ENCODE data around the gene DPCD. TPM values are rescaled to one million over a fixed set of nuclear protein-coding genes. Genes with fewer than 3 reads are reported as not detected.

The DPCD gene
- total RNA-seq, 1 experiment from 2014 or later = 39.5 TPM

GRCh38 chr10:101646364-101646763 is 58.2 kb downstream of the DPCD start:
- H3K27me3 ChIP-seq (ENCODE audit: insufficient read depth, low read length) = no peaks in the 10 kb centered on the region
- no peak for TF ChIP-seq ZNF274 (IDR thresholded peaks at IDR 0.05; ENCODE audit: low read depth, low read length)
- H3K9me3 ChIP-seq (ENCODE audit: control insufficient read depth in 1 of 2, insufficient read depth in 1 of 2, low read depth in 1 of 2, low read length in 2 of 2) = no peaks in the 10 kb centered on the region
- H3K4me3 ChIP-seq (replicated peaks in 1 of 2; ENCODE audit: low read depth in 1 of 2, low read length in 2 of 2) = no peak overlapping the region
- POLR2A ChIA-PET = no interaction called here
- no peaks in the 10 kb centered on the region for H4K20me1 ChIP-seq (ENCODE audit: insufficient read depth)
- CTCF ChIA-PET = no interaction called here
- H3K9ac ChIP-seq (ENCODE audit: low read length) = no peak overlapping the region
- DNase-seq (ENCODE audit: low read depth, low spot score) (no peak), ATAC-seq (no peak)
- RAD21 ChIA-PET (ENCODE audit: low non-redundant PET in 1 of 2, low total read pairs in 2 of 2, uncharacterized antibody in 2 of 2, unreplicated experiment in 2 of 2) = no interaction called here
- no peaks in the 10 kb centered on the region for H3K79me2 ChIP-seq (ENCODE audit: insufficient read depth, low read length)
- H3K4me1 ChIP-seq (ENCODE audit: control insufficient read depth in 1 of 2, insufficient read depth in 2 of 2, low read length in 2 of 2) = no peaks in the 10 kb centered on the region
- no peak overlapping the region for H3K4me2 ChIP-seq (ENCODE audit: low read length)
- intact Hi-C loops (cut with micrococcal nuclease) = no loop called here
- H3K36me3 ChIP-seq (ENCODE audit: control insufficient read depth in 1 of 2, insufficient read depth in 2 of 2, low read length in 2 of 2) = no peaks in the 10 kb centered on the region
- H2AFZ ChIP-seq (ENCODE audit: low read depth, low read length, poor library complexity, severe bottlenecking) = no peak overlapping the region
- BruUV-seq (replicated peaks) = no TSS peak
- H3K27ac ChIP-seq (ENCODE audit: low read depth, low read length) = no peak overlapping the region
- H3K9me2 ChIP-seq (ENCODE audit: insufficient read depth) = no peaks in the 10 kb centered on the region

GRCh38 chr10:101647255-101647654 is 59.1 kb downstream of the DPCD start:
- no TSS peak for BruUV-seq (replicated peaks)
- TF ChIP-seq CBX3 (IDR thresholded peaks at IDR 0.05; ENCODE audit: low read depth) (no peak), SP1 (IDR thresholded peaks at IDR 0.05; ENCODE audit: low read depth) (no peak), EZH2 (IDR thresholded peaks at IDR 0.05) (no peak), EGR1 (IDR thresholded peaks at IDR 0.05; ENCODE audit: low read depth) (no peak), SIN3A (IDR thresholded peaks at IDR 0.05; ENCODE audit: low read depth) (no peak), CEBPB (IDR thresholded peaks at IDR 0.05; ENCODE audit: low read depth) (no peak)
- POLR2A ChIA-PET = no interaction called here

More at GRCh38 chr10:101647255-101647654, 59.1 kb downstream of the DPCD start:
- Histone ChIP-seq H2AFZ (ENCODE audit: low read depth, low read length, poor library complexity, severe bottlenecking) (no peak overlapping the region), H3K9me3 (ENCODE audit: control insufficient read depth in 1 of 2, insufficient read depth in 1 of 2, low read depth in 1 of 2, low read length in 2 of 2) (no peaks in the 10 kb centered on the region), H4K20me1 (ENCODE audit: insufficient read depth) (no peaks in the 10 kb centered on the region), H3K36me3 (ENCODE audit: control insufficient read depth in 1 of 2, insufficient read depth in 2 of 2, low read length in 2 of 2) (no peaks in the 10 kb centered on the region), H3K4me1 (ENCODE audit: control insufficient read depth in 1 of 2, insufficient read depth in 2 of 2, low read length in 2 of 2) (no peaks in the 10 kb centered on the region), H3K27me3 (ENCODE audit: insufficient read depth, low read length) (no peaks in the 10 kb centered on the region), H3K4me2 (ENCODE audit: low read length) (no peak overlapping the region), H3K27ac (ENCODE audit: low read depth, low read length) (no peak overlapping the region), H3K79me2 (ENCODE audit: insufficient read depth, low read length) (no peaks in the 10 kb centered on the region), H3K9ac (ENCODE audit: low read length) (no peak overlapping the region), H3K9me2 (ENCODE audit: insufficient read depth) (no peaks in the 10 kb centered on the region), H3K4me3 (replicated peaks in 1 of 2; ENCODE audit: low read depth in 1 of 2, low read length in 2 of 2) (no peak overlapping the region)
- ChIA-PET CTCF (no interaction called here), RAD21 (ENCODE audit: low non-redundant PET in 1 of 2, low total read pairs in 2 of 2, uncharacterized antibody in 2 of 2, unreplicated experiment in 2 of 2) (no interaction called here)
- intact Hi-C loops (cut with micrococcal nuclease) = no loop called here
- no peak for ATAC-seq
- DNase-seq (ENCODE audit: low read depth, low spot score) = no peak

Measured in HCT116 (cell line).